ENCODE results near the gene RCOR1.

DNA sequence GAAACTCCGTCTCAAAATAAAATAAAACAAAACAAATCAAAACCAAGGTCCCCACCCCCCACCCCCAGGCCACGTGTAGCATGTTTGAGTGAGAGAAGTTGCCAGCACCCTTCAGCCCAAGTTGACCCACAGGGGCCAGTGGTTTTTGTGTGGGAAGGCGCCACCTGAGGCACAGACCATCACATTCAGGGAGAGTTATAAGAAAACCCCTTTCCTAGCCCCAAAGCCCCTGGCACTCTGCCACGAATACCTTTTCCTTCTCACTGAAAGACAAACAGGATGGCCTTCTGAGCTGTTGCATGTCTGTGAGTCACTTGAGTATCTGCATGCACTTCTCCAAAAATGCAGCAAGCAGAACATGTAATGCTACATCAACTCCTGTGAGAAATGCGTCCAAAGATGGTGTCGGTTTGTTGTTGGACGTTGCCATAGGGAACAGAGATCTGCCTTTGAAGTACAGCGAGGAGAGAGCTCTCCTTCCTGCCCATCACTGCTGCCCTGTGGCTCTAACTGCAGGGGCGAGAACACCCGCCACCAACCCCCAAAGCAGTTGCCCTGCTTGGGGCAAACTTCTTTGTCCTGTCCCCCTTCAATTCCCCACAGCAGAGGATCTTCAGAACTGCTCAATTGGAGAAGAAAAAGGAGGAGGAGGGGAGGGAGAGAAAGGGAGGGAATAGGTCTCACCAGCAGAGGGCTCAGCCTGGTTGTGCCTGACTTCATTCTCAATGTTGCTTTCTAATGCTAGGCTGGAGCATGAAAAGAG lies 182.1 kb downstream of the RCOR1 start:
- TF ChIP-seq, protein P1, sequence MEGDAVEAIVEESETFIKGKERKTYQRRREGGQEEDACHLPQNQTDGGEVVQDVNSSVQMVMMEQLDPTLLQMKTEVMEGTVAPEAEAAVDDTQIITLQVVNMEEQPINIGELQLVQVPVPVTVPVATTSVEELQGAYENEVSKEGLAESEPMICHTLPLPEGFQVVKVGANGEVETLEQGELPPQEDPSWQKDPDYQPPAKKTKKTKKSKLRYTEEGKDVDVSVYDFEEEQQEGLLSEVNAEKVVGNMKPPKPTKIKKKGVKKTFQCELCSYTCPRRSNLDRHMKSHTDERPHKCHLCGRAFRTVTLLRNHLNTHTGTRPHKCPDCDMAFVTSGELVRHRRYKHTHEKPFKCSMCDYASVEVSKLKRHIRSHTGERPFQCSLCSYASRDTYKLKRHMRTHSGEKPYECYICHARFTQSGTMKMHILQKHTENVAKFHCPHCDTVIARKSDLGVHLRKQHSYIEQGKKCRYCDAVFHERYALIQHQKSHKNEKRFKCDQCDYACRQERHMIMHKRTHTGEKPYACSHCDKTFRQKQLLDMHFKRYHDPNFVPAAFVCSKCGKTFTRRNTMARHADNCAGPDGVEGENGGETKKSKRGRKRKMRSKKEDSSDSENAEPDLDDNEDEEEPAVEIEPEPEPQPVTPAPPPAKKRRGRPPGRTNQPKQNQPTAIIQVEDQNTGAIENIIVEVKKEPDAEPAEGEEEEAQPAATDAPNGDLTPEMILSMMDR (IDR thresholded peaks at IDR 0.05; ENCODE audit: low read length), result peak; percentile 58
- TF ChIP-seq EZH2 (IDR thresholded peaks at IDR 0.05; ENCODE audit: borderline replicate concordance, low read length), result no peak

Measured in OCI-LY1 (cell line).